ENCODE data around the gene LILRA2. TPM values are rescaled to one million over a fixed set of nuclear protein-coding genes. Genes with fewer than 3 reads are reported as not detected.
"Not testable (repeated sequence)": the region's sequence is repeated elsewhere in the genome, so short reads cannot be mapped to it uniquely, and the experiment has no call there.

Gene LILRA2
- total RNA-seq, 1 experiment from 2014 or later, result not detected

DNA sequence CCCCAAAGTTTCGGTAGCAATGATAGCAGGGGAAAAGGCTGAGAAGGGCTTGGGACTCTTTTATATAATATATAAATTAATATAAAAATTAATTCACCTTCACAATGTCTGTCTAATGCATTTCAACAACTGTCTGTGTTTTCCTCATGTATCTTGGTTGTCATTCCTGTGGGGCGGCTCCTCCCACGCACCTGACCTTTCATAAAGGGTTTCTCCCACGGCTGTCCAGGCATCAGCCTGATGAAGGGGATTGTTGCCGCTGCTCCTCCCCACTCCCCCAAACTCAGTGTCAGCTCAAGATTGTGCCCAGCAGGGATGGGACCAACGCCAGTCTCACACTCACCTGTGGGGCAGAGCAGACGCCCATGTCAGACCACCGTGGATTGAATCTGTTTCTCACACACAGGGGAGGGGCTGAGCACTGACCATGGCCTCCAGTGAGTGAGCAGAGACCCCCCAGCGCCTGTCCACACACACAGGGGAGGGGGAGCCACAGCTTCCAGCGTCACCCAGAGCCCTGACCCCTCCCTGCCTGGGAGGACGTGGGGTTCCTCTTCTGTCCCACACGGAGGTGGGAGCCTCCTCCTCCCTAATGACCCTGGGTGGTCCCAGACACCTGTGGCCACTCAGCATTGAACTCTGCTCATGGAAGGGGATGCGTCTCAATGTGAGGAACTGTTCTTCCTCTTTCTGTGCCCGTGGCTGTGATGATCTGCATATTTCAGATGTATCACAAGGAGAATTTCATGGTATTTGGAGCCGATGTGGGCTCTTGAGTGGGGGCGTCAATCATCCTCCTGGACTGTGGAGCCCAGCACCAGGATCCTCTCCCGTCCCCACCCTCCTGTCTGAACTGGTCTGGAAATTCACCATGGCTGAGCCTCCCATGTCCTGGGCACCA lies 1.6 kb upstream of the LILRA2 start:
- DNase-seq (ENCODE audit: low spot score), result not testable (repeated sequence)

DNA sequence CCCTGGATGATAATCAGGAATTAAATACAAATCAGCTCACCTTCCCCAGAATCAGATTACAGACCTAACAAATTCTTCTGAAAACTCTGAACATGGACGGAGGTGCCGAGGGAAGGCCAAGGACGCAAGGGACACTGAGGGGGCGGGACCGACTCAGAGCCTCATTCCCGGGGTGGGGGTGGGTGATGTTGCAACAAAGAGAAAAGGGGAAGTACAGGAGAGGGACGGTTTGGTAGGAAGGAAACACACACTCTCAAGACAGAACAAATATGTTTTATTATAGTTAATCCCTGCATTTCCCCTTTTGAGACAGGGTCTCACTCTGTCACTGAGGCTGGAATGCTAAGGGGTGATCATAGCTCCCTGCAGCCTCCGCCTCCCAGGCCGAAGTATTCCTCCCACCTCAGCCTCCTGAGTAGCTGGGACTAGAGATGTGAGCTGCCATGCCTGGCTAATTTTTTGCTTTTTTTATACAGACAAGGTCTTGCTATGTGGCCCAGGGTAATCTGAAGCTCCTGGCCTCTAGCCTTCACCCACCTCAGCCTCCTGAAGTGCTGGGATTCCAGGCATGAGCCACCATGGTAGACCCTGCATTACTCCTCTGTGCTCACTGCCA lies 786 bp upstream of the LILRA2 start:
- DNase-seq (ENCODE audit: low spot score), result no peak

DNA sequence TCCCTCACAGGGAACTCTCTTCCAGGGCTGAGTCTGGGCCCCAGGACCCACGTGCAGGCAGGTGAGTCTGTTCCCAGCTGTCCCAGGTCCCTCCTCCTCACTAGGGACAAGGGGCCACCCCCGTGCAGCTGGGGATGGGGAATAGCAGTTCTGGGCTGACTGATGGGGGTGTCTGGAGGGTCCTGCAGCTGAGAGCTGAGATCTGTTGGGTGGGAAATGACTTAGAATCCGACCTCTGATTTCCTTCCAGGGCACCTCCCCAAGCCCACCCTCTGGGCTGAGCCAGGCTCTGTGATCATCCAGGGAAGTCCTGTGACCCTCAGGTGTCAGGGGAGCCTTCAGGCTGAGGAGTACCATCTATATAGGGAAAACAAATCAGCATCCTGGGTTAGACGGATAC lies 461 bp downstream of the LILRA2 start:
- DNase-seq (ENCODE audit: low spot score), result no peak

DNA sequence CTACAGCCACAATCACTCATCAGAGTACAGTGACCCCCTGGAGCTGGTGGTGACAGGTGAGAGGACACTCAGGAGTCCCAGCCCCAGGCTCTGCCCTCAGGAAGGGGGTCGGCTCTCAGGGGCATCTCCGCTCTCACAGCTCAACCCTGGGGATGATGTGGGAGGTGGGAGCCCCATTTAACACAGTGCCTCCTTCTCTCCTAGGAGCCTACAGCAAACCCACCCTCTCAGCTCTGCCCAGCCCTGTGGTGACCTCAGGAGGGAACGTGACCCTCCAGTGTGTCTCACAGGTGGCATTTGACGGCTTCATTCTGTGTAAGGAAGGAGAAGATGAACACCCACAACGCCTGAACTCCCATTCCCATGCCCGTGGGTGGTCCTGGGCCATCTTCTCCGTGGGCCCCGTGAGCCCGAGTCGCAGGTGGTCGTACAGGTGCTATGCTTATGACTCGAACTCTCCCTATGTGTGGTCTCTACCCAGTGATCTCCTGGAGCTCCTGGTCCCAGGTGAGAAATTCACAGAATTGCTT lies 1.0 kb downstream of the LILRA2 start:
- DNase-seq (ENCODE audit: low spot score), result no peak

DNA sequence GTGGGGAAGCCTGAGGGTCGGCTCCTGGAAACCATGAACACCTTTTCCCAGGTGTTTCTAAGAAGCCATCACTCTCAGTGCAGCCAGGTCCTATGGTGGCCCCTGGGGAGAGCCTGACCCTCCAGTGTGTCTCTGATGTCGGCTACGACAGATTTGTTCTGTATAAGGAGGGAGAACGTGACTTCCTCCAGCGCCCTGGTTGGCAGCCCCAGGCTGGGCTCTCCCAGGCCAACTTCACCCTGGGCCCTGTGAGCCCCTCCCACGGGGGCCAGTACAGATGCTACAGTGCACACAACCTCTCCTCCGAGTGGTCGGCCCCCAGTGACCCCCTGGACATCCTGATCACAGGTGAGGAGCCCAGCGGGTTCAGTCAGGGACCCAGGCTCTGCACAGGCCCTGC lies 1.6 kb downstream of the LILRA2 start:
- DNase-seq (ENCODE audit: low spot score), result not testable (repeated sequence)

DNA sequence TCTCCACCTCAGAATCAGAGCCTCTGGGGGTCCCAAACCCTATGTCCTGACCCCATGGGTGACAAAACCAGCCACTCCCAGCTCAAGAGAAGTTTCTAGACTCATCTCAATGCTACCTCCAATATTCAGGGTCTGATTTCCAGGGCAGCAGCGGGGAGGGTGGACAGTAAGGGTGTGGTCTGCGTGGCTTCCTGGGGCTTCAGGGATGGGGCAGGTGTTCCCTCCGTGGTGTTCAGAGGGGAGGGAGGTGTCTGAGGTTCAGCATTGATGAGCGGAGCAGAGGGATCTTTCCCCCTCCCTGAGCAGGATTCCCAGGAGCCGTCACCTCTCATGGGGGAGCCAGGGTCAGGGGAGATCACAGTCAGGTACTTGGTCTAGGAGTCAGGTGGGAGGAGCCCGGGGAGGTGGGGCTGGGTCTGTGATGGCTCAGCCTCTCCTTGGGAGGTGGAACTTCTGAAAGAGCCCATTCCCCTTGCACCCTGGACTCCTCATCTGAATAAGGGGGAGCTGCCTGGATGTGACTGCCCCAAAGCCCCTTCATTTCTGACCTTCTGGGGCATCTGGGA lies 2.9 kb downstream of the LILRA2 start:
- DNase-seq (ENCODE audit: low spot score), result no peak

DNA sequence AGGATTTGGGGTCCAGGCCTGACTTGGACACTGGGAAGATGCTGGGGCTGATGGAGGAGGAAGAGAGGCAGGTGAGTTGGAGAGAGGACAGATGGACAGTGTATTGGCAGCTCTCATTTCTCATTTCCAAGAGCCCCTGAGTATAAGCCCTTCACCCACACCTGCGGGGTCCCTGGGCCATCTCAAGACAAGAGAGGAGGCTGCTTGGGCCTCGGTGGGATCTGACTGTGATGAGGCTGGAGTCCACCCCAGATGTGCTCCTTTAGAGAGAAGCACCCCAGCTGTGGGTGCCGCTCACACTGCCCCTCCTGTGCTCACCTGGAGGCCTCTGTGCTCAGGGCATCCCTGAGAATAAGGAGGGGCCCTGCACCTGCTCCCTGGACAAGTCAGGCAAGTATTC lies 3.7 kb downstream of the LILRA2 start:
- no peak for DNase-seq (ENCODE audit: low spot score)

DNA sequence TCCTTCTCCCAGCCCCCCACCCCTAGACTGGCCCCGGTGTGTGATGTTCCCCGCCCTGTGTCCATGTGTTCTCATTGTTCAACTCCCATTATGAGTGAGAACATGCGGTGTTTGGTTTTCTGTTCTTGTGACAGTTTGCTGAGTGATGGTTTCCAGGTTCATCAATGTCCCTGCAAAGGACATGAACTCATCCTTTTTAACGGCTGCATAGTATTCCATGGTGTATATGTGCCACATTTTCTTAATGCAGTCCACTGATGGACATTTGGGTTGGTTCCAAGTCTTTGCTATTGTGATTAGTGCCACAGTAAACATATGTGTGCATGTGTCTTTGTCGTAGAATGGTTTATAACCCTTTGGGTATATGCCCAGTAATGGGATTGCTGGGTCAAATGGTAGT lies 4.7 kb downstream of the LILRA2 start:
- not testable (repeated sequence) for DNase-seq (ENCODE audit: low spot score)

DNA sequence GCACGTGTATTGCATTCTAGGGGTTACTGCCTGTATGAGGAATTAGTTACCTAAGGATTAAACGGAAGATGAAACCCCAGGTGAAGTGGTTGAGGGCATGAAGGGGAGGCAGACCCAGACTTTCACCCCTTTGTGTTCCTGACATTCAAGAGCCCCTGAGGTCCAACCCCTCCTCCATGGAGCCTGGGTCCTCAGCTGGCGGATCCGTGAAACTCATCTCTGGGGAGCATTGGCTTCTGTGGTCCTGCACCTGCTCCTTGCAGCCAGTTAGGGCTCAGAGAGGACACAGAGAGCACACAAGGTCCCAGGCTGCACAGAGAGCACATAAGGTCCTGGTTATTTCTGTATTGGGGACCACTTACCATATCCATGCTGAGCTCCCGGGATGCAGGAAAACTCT lies 12.8 kb downstream of the LILRA2 start:
- DNase-seq (ENCODE audit: low spot score), result no peak

DNA sequence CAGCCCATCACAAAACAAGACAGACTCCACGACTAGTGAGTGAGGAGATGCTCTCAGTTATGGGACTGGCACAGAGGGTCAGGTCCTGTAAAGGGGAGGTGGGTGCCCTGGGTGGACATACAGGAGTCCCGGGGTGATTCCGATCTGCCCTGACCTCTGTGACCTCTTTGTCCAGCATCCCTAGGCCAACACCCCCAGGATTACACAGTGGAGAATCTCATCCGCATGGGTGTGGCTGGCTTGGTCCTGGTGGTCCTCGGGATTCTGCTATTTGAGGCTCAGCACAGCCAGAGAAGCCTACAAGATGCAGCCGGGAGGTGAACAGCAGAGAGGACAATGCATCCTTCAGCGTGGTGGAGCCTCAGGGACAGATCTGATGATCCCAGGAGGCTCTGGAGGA lies 13.4 kb downstream of the LILRA2 start:
- DNase-seq (ENCODE audit: low spot score), result no peak

DNA sequence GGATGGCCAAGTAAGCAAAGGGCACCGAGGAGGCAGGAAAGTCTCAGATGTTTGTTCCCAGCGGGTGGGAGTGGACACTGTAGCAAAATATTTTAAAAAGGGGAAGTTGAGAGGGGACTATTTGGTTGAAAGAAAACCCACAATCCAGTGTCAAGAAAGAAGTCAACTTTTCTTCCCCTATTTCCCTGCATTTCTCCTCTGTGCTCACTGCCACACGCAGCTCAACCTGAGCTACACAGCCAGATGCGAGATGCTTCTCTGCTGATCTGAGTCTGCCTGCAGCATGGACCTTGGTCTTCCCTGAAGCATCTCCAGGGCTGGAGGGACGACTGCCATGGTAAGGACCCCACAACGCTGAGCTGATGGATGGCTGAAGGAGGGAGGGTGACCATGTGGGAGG lies 19.9 kb downstream of the LILRA2 start, which contains the start of gene LILRA1:
TSS of gene LILRA1 (plus strand) at position 188 of the 400 bp plus-strand sequence. CDS start 613 bp downstream, outside the sequence.
- DNase-seq (ENCODE audit: low spot score), result not testable (repeated sequence)

DNA sequence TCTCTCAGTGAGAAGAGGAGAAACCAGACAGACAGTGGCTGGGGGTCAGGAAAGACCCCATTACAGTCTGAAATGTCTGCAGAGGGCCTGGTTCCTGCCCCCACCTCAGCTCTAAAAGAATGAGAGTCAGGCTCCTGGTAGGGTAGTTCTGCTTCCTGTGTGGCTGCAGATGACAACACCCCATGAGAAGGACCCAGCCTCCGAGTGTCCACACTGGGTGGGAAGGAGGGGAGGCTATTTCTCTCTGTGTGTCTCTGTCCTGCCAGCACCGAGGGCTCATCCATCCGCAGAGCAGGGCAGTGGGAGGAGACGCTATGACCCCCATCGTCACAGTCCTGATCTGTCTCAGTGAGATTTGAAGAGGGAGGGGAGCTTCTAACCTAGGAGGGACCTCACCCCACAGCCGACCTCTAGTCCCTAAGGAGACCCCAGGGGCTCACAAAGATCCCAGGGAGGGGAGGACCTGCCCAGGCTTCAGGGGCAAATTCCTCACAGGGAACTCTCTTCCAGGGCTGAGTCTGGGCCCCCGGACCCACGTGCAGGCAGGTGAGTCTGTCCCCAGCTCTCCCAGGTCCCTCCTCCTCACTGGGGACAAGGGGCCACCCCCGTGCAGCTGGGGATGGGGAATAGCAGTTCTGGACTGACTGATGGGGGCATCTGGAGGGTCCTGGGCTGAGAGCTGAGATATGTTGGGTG lies 20.5 kb downstream of the LILRA2 start:
- not testable (repeated sequence) for DNase-seq (ENCODE audit: low spot score)

DNA sequence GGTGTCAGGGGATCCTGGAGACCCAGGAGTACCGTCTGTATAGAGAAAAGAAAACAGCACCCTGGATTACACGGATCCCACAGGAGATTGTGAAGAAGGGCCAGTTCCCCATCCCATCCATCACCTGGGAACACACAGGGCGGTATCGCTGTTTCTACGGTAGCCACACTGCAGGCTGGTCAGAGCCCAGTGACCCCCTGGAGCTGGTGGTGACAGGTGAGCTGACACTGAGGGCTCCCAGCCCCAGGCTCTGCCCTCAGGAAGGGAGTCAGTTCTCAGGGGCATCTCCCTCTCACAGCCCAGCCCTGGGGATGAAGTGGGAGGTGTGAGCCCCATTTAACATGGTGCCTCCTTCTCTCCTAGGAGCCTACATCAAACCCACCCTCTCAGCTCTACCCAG lies 21.1 kb downstream of the LILRA2 start:
- no peak for DNase-seq (ENCODE audit: low spot score)

DNA sequence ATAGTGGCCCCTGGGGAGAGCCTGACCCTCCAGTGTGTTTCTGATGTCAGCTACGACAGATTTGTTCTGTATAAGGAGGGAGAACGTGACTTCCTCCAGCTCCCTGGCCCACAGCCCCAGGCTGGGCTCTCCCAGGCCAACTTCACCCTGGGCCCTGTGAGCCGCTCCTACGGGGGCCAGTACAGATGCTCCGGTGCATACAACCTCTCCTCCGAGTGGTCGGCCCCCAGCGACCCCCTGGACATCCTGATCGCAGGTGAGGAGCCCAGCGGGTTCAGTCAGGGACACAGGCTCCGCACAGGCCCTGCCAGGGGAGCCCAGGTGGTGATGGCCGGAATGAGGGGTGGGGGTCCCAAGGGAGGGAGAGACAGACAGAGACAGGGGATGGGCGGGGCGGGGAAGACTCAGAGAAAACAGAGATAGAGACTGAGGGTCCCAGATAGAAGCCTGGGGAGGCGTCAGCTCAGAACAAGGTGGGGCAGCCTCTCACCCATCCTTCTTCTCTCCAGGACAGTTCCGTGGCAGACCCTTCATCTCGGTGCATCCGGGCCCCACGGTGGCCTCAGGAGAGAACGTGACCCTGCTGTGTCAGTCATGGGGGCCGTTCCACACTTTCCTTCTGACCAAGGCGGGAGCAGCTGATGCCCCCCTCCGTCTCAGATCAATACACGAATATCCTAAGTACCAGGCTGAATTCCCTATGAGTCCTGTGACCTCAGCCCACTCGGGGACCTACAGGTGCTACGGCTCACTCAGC lies 22.3 kb downstream of the LILRA2 start:
- DNase-seq (ENCODE audit: low spot score), result not testable (repeated sequence)

DNA sequence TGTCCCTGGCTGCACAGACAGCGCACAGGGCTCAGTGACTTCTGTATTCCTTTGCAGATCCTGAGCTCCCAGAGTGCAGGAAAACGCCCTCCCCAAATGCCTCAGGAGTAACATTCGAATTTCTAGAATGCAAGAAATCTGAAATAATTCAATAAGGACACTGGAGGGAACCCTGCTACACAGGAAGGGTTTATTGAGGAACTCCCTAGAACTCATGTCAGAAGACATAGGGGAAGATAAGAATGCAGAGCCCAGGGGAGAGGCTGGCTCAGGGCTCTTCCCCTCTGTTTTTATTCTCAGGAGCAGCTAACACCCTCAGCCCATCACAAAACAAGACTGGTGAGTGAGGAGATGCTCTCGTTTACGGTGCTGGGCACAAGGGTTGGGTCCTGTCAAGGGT lies 26.6 kb downstream of the LILRA2 start:
- DNase-seq (ENCODE audit: low spot score), result no peak

DNA sequence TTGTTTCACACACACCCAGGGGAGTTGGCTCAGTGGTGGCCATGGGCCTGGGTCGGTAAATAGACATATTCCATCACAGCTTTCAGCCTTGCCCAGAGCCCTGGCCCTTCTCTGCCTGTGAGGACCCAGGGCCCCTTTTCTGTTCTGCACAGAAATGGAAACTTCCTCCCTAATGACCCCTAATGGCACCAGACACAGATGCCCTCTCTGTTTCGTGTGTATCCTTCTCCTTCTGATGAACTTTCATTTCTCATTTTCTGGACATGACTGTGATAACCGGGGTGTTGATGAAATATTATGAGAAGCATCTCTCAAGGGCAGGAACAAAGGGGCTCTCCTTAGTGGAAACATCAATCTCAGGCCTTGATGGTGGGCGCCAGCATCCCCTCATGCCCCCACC lies 32.6 kb downstream of the LILRA2 start:
- no peak for DNase-seq (ENCODE audit: low spot score)

DNA sequence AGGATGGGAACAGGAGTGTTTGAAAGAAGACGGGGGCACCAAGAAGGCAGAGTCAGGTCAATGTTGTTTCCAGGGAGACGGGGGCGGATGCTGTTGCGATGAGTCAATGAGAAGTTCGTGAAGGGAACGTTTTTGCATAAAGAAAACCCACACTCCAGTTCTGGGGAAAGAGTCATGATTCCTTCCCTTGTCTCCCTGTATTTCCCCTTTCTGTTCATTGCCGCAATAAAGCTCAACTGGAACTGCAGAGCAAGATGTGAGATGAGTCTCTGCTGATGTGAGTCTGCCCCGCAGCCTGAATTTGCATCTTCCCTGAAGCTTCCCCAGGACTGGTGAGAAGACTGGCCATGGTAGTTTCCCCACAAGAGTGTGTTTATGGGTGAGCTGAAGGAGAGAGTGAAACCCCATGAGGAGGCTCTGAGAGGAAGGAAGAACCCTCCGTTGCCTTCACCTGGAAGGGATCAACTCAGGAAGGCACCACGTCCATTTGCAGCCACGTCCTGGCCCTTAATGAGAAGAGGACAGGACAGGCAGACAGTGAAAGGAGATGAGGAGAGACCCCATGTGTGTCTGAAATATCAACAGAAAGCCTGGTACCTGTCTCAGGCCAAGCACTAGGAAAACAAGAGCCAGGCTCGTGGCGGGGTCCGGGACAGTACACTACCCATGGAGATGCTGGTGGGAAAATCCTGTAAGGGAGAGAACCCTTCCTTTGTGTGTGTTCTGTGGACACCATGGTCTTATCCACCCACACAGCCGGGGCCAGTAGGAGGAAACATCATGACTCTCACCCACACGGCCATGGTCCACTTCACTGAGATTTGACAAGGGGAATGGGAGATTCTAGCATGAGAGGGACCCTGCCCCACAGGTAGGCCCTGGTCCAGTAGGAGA lies 33.5 kb downstream of the LILRA2 start:
- no peak for DNase-seq (ENCODE audit: low spot score)

DNA sequence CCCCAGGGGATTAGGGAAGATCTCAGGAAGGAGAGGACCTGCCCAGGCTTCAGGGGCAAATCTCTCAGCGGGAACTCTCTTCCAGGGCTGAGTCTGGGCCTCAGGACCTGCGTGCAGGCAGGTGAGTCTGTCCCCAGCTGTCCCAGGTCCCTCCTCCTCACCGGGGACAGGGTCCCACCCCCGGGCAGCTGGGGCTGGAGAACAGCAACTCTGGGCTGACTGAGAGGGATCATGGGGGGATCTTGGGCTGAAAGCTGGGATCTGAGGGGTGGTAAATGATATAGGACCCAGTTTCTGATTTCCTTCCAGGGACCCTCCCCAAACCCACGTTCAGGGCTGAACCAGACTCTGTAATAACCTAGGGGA lies 34.2 kb downstream of the LILRA2 start:
- no peak for DNase-seq (ENCODE audit: low spot score)

DNA sequence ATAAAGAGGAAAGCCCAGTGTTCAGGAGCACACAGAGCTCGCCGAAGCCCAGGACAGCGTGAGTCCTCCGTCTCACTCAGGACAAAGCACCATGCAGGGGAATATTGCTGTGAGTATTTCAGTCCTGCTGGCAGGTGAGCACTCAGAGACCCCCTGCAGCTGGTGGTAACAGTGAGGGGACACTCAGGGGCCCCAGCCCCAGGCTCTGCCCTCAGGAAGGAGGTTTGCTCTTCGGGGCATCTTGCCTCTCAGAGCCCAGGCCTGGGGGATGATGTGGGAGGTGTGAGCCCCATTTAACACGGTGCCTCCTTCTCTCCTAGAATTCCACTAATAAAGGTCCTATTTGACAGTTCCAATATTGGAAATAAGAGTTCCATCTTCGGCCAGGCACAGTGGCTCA lies 34.6 kb downstream of the LILRA2 start:
- DNase-seq (ENCODE audit: low spot score), result no peak

DNA sequence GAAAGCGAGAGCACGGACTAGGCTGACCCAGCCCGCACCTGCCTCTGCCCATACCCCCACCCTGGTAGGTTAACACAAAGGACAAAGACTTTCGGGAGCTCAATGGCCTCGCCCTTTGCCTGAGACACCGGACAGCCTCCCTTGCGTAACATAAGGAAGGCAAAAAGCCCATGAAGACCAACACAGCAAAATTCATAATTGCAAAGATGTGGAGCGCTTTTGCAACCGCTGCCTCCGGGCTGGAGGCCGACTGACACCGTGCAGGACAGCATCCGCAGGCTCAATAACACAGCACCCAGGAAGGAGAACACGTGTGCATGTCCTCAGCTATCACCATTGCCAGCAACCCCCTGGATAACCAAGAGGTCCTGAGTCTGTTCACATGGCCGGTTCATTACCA lies 35.2 kb downstream of the LILRA2 start:
- no peak for DNase-seq (ENCODE audit: low spot score)
